NAMALWA (cell line): ENCODE data around the gene DNAH14.

ENCODE experiments used
- DNase-seq: peaks from one replicate; pipeline ENCODE4 v3.0.0-alpha.2; 2015; ENCODE audit warnings: low spot score

DNAH14 gene

DNA sequence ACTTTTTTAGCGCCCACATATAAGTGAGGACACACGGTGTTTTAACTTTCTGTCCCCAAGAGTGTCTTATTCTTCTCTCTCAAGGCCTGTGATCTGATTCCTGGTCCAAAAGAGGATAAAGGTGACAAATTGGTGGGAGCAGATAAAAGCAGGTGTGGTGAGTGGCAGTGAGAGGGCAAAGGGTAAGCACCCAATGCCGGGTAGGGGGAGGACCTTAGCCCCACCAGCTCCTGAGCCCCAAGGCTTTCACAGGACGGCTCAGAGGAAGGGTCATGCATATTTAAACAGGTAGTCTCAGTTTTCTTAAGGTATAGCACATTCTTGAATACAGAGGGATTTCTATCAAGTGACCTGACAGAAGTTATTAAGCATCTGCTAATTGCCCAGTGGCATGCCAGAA lies 478.8 kb downstream of the DNAH14 start:
- no peak for DNase-seq

DNA sequence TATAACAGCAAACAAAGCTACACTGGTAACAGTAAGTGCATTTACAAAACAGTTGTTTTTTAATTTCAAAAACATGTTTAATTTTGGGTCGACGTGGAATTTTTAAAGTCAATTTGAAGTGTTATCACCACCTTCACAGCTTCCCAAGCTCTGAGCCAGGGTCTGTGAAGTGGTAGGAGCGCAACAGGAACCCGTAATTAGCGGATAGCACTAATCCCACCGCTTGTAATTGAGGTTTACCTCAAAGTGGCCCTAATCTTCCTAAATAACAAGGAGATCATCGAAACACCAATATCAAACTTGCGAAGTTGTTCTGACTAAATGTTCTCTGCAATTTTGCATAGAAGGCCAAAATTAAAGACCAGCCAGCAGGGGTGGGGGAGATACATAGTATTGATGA lies 479.6 kb downstream of the DNAH14 start:
- no peak for DNase-seq

DNA sequence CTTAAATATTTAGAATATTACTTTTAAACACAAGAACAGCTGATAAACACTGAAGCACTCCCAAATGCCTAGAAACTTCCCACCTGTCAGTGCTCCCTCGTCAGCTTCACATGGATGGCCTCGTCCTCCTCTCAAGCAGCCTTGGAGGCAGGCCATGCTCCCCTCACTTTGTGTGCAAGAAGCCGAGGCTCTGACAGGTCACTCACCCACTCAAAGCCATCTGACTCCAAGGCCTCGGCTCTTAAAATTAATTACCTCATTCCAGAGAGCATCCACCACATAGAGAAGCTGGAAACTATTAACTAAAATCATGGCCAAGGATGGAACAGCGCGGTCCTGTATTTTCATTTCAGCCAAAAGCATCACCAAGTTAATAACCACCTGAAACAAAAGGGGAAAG lies 480.6 kb downstream of the DNAH14 start:
- no peak for DNase-seq

- DNase-seq: no peak
These were observed 482.8 kb downstream of the DNAH14 start for GRCh38 chr1:225412321-225412720.

DNA sequence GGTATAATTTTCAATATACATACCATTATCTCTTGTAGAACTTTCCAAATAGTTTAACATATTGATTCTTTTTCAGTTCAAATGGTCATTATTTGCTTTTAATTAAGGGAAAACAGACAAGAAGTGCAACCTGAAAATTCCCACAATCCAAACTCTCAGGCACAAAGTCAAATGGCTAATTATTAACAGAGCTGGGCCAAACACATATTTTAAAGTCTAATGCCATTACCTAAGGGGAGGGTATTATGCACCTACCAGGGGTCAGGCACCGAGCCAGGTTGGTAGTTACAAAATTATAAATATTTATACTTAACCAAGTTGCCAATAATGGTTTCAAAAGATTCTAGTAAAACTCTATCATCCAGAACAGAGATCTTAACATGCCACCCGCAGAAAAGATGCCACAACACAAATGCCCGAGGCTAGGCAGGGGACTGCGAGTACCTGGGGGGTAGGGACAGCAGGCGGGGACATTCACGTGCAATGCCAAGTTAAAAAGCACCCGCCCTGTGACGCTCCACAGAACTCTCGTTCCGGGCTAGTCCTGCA lies 483.4 kb downstream of the DNAH14 start:
- no peak for DNase-seq

DNA sequence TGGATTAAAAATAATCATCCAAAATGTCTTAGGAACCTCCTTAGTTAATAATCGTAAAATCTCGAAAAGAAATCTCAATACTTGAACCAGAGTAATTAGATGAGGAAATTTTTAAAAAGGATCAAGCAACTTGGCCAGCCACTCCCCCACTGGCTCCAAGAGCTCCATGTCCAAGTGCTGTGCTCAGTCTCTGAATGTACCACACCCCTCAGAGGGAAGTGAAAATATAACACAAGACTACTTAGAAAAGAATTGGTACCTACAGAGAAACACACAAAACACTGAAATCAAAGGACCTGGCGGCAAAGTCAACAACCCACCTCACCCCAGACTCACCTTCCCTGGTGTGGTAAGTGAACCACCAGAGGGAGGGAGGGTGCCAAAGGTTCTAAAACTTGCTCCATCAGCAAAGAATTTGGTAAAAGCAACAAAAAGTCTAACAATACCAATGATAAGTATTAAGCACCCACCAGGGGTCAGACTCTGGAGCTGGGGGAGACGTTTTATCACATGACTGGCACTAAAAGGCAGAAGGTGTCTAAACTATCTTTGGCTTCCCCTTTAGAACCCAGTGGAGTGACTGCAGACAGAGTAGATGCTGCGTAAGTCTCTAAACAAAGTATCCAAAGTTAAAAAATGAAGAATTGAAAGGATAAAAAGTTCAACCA lies 484.4 kb downstream of the DNAH14 start:
- peak; percentile 67 for DNase-seq

- DNase-seq: no peak
These were observed 485.8 kb downstream of the DNAH14 start for GRCh38 chr1:225415307-225415706.

- DNase-seq: no peak
These were observed 486.7 kb downstream of the DNAH14 start for GRCh38 chr1:225415967-225416745.

DNA sequence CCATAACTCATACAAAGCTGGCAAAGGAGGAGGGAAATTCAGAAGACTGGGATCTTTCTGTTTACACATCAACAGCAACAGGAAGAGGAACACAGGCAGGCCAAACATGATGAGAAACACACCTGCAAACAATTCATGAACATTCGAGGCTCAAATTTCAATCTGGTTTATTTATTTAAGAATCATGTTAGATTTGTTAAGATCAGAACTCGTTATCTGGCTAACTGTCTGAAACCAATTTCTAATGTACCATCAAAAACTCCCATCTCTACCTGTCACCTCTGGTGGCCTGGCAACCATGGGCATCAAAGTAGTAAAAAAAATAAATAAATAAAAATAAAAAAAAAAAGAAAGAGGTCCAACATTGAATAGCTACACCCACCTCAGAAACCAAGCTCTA lies 488.6 kb downstream of the DNAH14 start:
- DNase-seq: no peak

DNA sequence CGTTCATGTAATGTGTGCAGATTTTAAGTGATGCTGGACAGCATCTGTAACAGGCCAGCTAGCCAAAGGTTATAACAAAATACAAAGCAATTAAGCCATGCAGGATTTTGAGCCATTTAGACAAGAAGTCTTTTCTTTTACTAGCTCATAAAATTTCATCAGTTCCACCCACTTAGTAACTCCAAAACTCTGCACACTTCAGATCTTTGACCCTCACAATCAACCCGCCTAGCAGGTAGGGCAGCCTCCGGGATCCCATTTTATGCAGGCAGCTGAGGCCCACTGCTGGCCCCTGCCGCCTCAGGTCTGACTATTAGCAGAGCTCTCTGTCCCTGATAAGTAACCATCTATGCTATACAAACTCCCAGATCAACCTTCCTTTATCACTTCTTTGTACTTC lies 489.1 kb downstream of the DNAH14 start:
- no peak for DNase-seq

DNA sequence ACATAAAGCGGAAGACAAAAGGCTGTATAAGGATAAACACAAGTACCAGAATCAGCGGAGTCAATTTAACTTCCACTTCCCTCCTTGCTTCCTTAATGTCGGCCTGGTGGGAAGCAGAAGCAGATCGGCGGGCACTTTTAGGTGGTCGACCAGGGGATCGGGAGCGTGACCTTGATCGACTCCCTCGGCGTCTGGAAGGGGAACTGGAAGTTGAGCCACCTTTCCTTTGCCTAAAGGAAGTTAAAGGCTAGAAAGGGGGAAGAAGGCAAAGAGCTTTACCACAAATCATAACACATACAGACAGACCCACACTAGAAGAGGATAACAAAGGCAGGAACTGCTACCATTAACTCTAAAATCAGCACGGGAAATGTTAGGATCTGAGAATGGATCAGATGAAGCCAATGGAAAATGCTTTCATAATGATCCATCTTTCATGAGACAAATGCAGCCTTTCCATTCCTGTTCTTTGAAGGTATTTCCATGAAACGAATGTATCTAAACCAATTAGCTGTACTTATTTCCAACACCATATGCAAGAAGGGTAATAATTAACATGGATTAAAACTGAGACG lies 492.6 kb downstream of the DNAH14 start:
- no peak for DNase-seq

- DNase-seq: no peak
These were observed 493.5 kb downstream of the DNAH14 start for GRCh38 chr1:225422795-225423517.

DNA sequence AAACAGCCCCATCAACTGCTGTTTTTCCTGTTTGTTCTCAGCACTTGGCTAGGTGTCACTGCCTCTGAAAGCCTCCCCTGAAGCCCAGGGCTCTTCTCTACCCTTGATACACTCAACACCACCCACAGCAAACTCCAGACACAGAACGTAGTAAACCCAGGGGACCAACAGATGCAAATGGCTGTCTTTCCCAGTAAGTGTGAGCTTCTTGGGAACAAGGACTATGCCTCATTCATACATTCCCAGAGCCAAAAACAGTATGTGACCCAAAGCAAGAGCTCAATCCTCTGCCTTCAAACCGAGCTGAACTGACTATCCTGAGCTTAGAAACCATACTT lies 494.0 kb downstream of the DNAH14 start:
- DNase-seq: no peak

- DNase-seq: no peak
These were observed 495.2 kb downstream of the DNAH14 start for GRCh38 chr1:225424562-225425200.

GRCh38 chr1:225425201-225425786 lies 495.8 kb downstream of the DNAH14 start:
- peak; percentile 36 for DNase-seq

- DNase-seq: peak; percentile 77
These were observed 497.1 kb downstream of the DNAH14 start for GRCh38 chr1:225426395-225427234.

GRCh38 chr1:225427235-225428067 lies 498.0 kb downstream of the DNAH14 start, which contains the start of gene LBR:
Gene LBR, minus strand, starts transcription at chr1:225428038. Its CDS starts 3,963 bp downstream, at chr1:225424075.
- no peak for DNase-seq

DNA sequence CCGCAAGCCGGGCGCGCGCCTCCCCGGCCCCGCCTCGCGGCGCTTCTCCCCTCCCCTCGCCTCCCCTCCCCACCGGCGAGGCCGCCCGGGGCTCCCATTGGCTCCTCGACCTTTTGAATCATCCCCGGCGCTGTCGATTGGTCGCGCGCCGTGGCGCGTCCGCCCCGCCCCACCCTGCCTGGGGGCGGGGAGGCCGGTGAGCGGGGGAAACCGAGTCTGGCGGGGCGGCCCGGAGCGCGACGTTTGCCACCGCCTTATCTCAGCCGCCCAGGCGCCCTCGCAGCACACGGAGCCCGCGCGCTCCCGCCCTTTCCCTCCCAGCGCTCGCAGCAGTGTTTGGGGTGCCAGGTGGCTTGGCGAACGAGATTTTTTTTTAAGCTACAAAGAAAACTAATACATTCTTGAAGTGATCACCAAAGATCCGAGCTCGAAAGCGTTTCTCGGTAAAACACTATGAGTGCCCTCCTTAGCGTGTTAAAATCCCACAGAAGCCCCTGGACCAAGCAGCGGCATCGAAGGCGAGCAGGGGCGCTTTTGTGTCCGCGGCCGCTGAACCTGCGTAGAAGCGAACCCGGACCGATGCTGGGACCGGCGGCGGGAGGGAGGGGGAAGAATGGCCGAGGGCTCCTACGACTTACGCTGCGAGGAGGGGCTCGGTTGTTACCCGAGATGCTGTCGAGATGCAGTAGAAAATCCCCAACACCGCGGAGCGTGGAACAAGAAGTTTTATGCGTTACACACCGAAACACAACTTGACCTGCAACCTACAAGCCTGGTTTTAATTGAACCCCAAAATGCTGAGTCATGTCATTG lies 498.8 kb downstream of the DNAH14 start:
- peak; percentile 93 for DNase-seq
